ENCODE results near the gene HBG2. TPM values are rescaled to one million over a fixed set of nuclear protein-coding genes. Genes with fewer than 3 reads are reported as not detected.
"Not testable (repeated sequence)": the region's sequence is repeated elsewhere in the genome, so short reads cannot be mapped to it uniquely, and the experiment has no call there.

The HBG2 gene
- total and polyA plus RNA-seq, 10 donors, result 0.29 to 19.6 (median 4.2) TPM; not detected in 3

- intact Hi-C loops (cut with DNase I; ENCODE audit: low total_unique reads), result no loop called here
- Histone ChIP-seq H3K4me3 (no peak overlapping the region), H3K36me3 (no peaks in the 10 kb centered on the region), H3K4me1 (no peaks in the 10 kb centered on the region), H3K27ac (no peak overlapping the region), H3K9me3 (no peaks in the 10 kb centered on the region), H3K27me3 (replicated peaks in 1 of 7) (no peaks in the 10 kb centered on the region)
- WGBS, 5 donors, result 70 to 90% (median 78%) methylated on average over 3 of the region's 3 CpGs
- DNase-seq, result no peak
- TF ChIP-seq POLR2AphosphoS5 (IDR thresholded peaks at IDR 0.05) (no peak), POLR2A (IDR thresholded peaks at IDR 0.05) (no peak), CTCF (IDR thresholded peaks at IDR 0.05 in 8 of 11, conservative IDR thresholded peaks at IDR 0.05 in 3 of 11) (no peak)
Observed at GRCh38 chr11:5300251-5300650, 45.7 kb upstream of the HBG2 start.

GRCh38 chr11:5298451-5298850, 43.9 kb upstream of the HBG2 start:
- H3K27me3 ChIP-seq (replicated peaks in 1 of 7), result no peaks in the 10 kb centered on the region
- TF ChIP-seq CTCF (IDR thresholded peaks at IDR 0.05 in 8 of 11, conservative IDR thresholded peaks at IDR 0.05 in 3 of 11), result no peak
- no peak for TF ChIP-seq POLR2A (IDR thresholded peaks at IDR 0.05)
- H3K4me3 ChIP-seq, result no peak overlapping the region
- no peaks in the 10 kb centered on the region for H3K4me1 ChIP-seq
- WGBS, 5 donors, result 0 to 89% (median 76%) methylated on average over 1 of the region's 1 CpG
- H3K9me3 ChIP-seq, result no peaks in the 10 kb centered on the region
- H3K27ac ChIP-seq, result no peak overlapping the region
- no peak for DNase-seq
- H3K36me3 ChIP-seq, result no peaks in the 10 kb centered on the region
- intact Hi-C loops (cut with DNase I; ENCODE audit: low total_unique reads), result no loop called here

- intact Hi-C loops (cut with DNase I; ENCODE audit: low total_unique reads), result no loop called here
- no peaks in the 10 kb centered on the region for H3K4me1 ChIP-seq
- no peak overlapping the region for H3K4me3 ChIP-seq
- no peaks in the 10 kb centered on the region for H3K36me3 ChIP-seq
- no peak overlapping the region for H3K27ac ChIP-seq
- TF ChIP-seq CTCF (IDR thresholded peaks at IDR 0.05 in 8 of 11, conservative IDR thresholded peaks at IDR 0.05 in 3 of 11), result no peak
- H3K9me3 ChIP-seq, result no peaks in the 10 kb centered on the region
- no peaks in the 10 kb centered on the region for H3K27me3 ChIP-seq (replicated peaks in 1 of 7)
- 58 to 85% (median 69%) methylated on average over 4 of the region's 4 CpGs for WGBS, 5 donors
- DNase-seq, result no peak
Observed at GRCh38 chr11:5297721-5298323, 43.2 kb upstream of the HBG2 start.

GRCh38 chr11:5294342-5294995, 39.9 kb upstream of the HBG2 start:
- H3K36me3 ChIP-seq; intact Hi-C loops (cut with DNase I; ENCODE audit: low total_unique reads); H3K27ac ChIP-seq; H3K27me3 ChIP-seq (replicated peaks in 1 of 7); H3K4me3 ChIP-seq; H3K4me1 ChIP-seq; H3K9me3 ChIP-seq; DNase-seq: not testable (repeated sequence)
- WGBS, 5 donors, result 91 to 97% (median 95%) methylated on average over 10 to 41 of the region's 41 CpGs

Data from spleen (tissue), 11 donors.